NOMO-1 treated with DMSO at 0.1 percent for 48 hours (cell line): ENCODE measurements around the gene EIF2AK3.

ENCODE experiments used
- DNase-seq: peaks from one replicate; lab custom pipeline; 2025; ENCODE audit not compliant: unreplicated experiment; lab: John Stamatoyannopoulos, UW

EIF2AK3 gene

GRCh38 chr2:88545118-88545517, 82.1 kb downstream of the EIF2AK3 start:
- no peak for DNase-seq

GRCh38 chr2:88543541-88544057, 83.7 kb downstream of the EIF2AK3 start:
- no peak for DNase-seq

GRCh38 chr2:88542668-88543067, 84.6 kb downstream of the EIF2AK3 start:
- no peak for DNase-seq

- DNase-seq = no peak
These were observed 86.9 kb downstream of the EIF2AK3 start for GRCh38 chr2:88540346-88540745.

GRCh38 chr2:88538362-88538917, 88.8 kb downstream of the EIF2AK3 start:
- DNase-seq = no peak

GRCh38 chr2:88537640-88538039, 89.6 kb downstream of the EIF2AK3 start:
- no peak for DNase-seq

GRCh38 chr2:88530081-88530480, 97.2 kb downstream of the EIF2AK3 start:
- no peak for DNase-seq

- no peak for DNase-seq
These were observed 105.7 kb downstream of the EIF2AK3 start for GRCh38 chr2:88521445-88522073.

GRCh38 chr2:88517759-88518201, 109.5 kb downstream of the EIF2AK3 start:
- DNase-seq = no peak
